ENCODE results near the gene PLEKHA6.

The PLEKHA6 gene

GRCh38 chr1:204359474-204360255 lies at the start of gene PLEKHA6:
Gene PLEKHA6 (minus strand): TSS chr1:204359929. CDS start chr1:204273727, 86,202 bp downstream.
- peak; percentile 72 for DNase-seq (ENCODE audit: low read depth)

GRCh38 chr1:204409123-204409522 lies 49.4 kb upstream of the PLEKHA6 start:
- peak; percentile 19 for DNase-seq (ENCODE audit: low read depth)

- no peak for DNase-seq (ENCODE audit: low read depth)
These were observed 48.9 kb upstream of the PLEKHA6 start for GRCh38 chr1:204408602-204409001.

DNA sequence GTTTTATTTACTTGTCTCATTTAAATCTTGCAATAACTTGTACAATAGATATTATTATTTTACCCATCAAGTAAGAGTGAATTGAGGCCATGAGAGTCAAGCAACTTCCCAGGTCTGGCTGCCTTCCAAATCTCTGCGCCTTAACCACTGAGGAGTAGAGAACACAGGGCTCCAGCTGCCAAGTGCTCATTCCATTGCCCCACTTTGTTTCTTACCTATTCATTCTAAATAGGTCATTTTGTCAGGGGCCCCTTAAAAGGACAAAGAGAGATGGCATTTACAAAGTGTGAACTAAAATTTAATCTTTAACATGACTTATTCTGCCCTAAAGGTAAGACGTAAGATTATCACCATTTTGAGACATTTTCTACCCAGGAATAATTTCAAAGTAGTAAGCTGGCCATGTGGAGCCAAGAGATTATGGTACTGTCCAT lies 48.4 kb upstream of the PLEKHA6 start:
- peak; percentile 69 for DNase-seq (ENCODE audit: low read depth)

DNA sequence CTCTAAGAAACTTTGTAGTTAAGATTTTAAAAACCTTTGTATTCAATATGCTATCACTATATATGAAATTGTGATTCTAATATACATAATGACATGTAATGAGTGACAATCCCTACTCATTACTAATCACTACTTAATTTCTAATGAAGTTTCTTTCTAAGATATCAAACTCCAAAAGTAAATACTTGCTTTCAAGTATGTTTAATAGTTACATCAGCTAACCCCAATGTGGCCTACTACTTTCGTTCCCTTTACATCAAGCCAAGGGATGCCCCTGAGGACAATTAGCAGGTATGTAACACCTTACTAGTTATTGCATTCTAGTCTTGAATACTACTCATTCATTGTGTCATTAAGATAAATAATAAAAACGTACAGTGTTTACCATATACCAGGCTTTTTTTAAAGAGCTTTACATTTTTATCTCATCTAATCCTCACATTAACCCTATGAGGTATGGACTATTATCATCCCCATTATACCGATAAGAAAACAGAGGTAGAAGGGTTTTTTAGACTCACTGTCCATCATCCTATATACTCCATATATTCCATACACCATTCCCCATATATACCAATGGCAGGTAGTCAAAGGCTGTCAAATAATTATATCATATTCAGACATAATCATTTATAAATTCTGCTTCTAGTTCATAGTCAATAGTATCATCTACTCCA lies 47.7 kb upstream of the PLEKHA6 start:
- DNase-seq (ENCODE audit: low read depth) = no peak

GRCh38 chr1:204406621-204407020 lies 46.9 kb upstream of the PLEKHA6 start:
- no peak for DNase-seq (ENCODE audit: low read depth)

- DNase-seq (ENCODE audit: low read depth) = no peak
These were observed 46.3 kb upstream of the PLEKHA6 start for GRCh38 chr1:204405988-204406387.

- no peak for DNase-seq (ENCODE audit: low read depth)
These were observed 44.9 kb upstream of the PLEKHA6 start for GRCh38 chr1:204404629-204405028.

GRCh38 chr1:204402391-204402790 lies 42.7 kb upstream of the PLEKHA6 start:
- no peak for DNase-seq (ENCODE audit: low read depth)

GRCh38 chr1:204401730-204402129 lies 42.0 kb upstream of the PLEKHA6 start:
- no peak for DNase-seq (ENCODE audit: low read depth)

DNA sequence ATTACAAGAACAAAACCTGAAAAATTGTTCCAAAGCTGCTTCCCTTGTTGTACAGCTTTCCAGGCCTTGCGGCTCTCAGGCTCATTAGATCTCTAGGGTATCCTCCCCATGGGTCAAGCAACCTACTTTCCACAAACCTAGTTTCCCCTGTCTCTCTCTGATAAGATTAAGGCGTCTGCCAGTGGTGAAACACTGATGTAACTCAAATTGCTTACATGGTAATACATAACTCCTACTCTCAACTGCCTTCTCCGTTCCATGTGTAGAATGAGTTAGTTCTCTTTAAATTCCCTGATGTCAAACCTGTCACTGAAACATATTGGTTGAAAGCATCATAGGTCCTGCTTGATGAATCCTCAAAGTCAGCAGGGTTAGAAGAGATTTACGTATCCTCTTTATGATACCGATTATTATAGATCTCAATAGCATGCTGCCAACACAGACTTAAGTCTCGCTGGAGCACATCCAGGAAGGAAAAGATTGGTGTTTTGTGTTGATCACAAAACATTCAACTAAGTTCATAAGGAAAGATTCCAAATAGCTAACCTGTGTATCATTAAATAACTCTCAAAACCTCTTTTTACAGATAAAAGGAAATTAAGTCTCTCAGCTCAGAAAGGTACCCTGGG lies 41.3 kb upstream of the PLEKHA6 start:
- DNase-seq (ENCODE audit: low read depth) = no peak

- peak; percentile 85 for DNase-seq (ENCODE audit: low read depth)
These were observed 38.7 kb upstream of the PLEKHA6 start for GRCh38 chr1:204398197-204399125.

- DNase-seq (ENCODE audit: low read depth) = no peak
These were observed 36.4 kb upstream of the PLEKHA6 start for GRCh38 chr1:204396015-204396583.

- no peak for DNase-seq (ENCODE audit: low read depth)
These were observed 31.9 kb upstream of the PLEKHA6 start for GRCh38 chr1:204391629-204392028.

DNA sequence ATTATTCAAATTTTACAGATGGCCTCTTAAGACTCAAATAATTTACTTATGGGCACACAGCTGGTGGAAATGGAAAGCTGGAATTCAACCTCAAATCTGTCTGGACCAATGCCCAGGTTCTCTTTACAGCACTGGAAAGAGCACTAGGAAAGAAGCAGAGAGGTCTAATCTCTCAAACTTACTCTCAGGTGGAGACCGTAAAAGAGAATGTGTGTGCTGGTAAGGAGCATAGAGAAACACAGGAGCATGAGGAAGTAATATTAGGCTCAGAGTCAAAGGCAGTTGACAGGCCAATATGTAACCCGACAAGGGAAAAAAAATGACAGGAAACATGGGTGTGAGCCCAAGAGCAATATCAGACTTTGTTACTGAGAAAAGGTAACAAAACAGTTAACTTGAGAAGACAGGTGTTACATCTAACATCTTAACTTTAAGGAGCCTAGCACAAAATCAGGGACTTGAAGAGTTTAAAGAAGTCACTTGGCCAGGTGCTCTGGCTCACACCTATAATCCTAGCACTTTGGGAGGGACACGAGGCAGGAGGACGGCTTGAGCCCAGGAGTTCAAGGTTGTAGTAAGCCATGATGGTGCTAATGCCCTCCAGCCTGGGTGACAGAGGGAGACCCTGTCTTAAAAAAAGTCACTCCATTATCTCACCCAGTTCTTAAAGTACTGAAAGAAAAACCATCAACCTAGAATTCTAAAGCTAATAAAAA lies 31.2 kb upstream of the PLEKHA6 start:
- no peak for DNase-seq (ENCODE audit: low read depth)

DNA sequence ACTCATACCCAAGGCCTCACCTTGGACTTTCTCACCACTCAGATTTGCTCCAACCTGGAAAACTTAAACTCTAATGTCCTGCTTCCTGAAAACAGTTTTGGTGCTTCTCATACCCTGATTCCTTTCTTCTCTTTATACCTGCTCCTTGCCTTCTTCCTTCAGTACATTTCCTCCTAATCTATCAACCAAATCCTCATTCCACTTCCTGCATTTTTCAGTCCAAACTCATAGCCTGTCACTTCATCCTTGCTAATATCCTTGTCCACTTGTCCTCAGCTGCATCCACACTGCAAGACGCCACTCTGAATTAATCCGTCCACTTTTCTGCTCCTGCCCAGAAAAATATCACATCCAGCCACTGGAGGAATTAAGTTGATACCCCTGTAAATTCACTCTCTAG lies 26.0 kb upstream of the PLEKHA6 start:
- no peak for DNase-seq (ENCODE audit: low read depth)

DNA sequence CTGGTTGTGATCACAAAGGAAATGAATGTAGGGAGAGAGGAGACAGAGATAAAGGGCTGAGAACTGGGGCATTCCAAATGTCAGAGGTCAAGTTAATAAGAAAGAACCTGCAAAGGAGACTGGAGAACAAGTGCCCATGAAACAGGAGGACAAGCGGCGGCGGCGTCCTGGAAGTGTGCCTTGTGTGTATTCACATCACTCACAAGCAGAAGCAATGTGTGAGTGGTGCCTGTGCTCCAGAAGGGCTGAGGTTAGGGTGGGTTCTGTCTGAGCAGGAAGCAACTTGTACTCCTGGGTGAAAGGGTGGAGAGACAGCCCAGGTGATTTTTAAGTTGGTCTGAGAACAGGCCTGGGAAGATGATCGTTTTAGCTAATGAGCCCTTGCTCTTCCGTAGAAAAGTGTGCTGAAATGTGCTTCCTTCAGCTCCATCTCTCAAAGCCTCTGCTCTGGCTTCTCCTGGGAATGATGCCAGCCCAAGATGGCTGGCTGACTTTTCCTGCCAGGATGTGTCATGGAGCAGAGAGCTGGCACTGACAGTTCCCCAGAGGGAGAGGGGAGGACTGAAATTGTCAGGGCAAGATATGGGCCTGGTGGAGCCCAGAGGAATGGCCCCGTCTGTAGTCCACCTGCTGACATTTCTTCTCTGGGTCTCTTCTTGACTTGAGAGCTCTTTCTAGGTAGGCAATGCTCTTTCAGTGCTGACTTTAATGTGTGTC lies 25.1 kb upstream of the PLEKHA6 start:
- peak; percentile 30 for DNase-seq (ENCODE audit: low read depth)

DNA sequence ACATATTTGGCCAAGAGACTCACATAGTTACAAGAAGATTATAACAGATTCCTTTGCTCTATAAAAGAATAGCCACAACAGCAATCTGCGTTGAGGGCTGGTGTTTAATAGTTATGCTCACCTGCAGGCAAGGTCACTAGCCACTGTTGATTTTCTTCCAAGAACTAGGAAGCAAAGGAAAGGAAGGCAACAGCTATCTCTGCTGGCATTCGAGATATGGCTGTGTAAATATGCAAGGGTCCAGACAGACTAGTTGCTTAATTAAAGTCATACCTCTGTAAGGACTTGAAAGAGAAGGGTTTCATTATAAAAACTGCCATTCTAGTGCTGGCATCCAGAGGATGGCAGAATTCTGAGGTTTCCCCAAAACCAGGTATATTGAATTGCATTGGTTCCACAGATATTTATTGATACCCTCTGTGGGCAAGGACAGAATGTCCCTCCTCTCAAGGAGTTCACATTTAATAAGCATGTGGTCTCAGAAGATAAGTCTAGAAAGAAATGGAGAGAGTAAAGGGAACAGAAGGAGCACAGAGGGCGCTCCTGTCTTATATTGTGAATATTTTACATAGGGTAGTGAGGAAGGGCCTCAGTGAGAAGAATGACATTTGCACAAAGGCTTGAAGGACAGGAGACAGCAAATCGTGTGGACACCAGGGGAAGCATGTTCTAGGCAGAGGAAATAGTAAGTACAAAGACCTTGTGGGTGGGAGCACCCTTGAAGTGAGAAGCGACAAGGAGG lies 23.6 kb upstream of the PLEKHA6 start:
- DNase-seq (ENCODE audit: low read depth) = no peak

- DNase-seq (ENCODE audit: low read depth) = no peak
These were observed 23.0 kb upstream of the PLEKHA6 start for GRCh38 chr1:204382714-204383083.
